NCI-H1930 (cell line): ENCODE results near the gene LFNG.
A peak's percentile ranks its signal among the peaks of the same experiment; 100 is the strongest.

ENCODE experiments used
- DNase-seq, 2 experiments: peaks; one replicate each; lab custom pipeline; 2025; lab: John Stamatoyannopoulos, UW

Gene LFNG

DNA sequence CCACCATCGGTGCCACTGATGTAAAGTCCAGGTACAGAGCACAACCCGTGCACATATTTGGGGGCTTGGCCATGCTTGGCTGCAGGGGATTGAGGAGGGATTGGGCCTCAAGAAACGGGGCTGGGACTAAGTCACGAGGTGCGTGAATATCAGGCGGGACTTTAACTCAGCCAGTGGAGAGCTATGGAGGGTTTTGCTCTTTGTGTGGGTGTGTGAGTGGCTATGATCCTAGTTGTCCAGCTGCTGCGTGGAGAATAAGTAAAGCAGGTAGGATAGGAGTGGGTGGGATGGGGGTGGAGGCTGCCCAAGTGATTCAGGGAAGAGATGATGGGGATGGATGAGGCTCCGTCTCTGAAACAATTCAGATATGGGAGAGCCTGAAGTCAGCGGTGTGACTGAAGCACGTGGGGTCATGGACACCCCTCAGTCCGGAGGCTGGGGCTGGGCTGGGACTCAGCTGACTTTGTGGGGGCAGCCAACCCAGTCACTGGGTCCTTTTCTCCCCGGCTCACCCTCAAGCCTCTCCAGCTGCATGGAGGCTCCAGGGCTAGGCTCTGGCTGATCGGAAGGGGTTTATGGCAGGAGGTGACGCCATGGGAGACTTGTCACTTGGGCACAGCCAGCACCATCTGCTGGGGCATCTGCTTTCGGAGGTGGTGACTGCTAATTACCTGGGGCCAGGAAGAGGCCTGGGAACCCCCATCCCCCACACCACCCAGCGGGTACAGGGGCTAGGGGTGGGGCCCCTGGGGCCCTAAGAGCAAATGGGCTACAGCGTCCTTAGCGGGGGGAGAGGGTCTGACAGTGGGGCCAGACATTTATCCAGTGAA, 1.7 kb upstream of the LFNG start:
- DNase-seq: no peak

DNA sequence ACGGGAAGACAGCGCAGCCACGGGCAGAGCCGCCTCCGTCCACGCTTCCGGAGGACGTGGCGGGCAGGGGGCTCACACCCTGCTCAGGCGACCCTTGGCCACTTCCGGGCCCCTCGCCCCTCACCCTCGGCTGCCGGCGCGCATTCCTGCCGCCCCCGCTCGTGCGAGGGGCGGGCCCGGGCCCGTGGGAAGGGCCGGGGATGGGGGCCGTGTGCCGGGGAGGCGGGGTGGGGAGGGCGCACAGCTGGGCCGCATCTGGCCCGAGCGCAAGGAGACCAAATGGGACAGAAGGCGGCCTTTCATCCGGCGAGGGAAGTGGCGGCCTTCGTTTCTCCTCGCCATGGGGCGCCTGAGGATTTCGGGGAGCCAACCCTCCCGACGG, 846 bp upstream of the LFNG start:
- DNase-seq: no peak

- DNase-seq: no peak
Measured at GRCh38 chr7:2520131-2520760, 672 bp downstream of the LFNG start.

GRCh38 chr7:2520761-2521290, 1.3 kb downstream of the LFNG start:
- no peak for DNase-seq

- no peak for DNase-seq
Measured at GRCh38 chr7:2521341-2521745, 1.8 kb downstream of the LFNG start.

DNA sequence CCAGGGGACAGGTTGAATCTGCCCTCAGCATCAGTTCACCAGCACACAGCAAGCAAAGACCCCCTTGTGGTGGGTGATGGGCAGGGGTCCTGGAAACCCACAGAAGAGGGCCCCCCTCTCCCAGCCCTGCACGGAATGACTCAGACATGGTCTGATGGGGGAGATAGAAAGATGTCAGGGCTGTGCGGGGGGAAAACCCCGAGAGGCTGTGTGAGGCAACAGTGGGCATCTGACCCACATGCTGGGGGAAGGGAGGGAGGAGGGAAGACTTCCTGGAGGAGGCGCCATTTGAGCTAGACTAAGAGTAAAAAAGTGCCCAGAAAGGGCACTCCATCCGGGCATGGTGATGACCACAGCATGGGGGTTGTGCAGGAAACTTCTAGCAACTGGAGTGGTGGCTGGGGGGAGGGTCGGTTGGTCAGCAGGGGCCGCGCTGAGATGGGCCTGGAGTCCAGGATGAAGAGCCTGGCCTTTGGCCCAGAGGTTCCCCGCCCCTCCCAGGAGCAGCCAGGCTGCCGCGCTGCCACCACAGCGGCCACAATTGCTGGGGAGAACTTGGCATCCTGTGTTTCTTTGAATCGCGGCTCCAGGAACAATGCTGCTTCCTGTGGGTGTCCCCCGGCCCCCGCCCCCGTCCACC, 2.5 kb downstream of the LFNG start:
- DNase-seq: no peak

GRCh38 chr7:2522780-2523433, 3.3 kb downstream of the LFNG start:
- no peak for DNase-seq

DNA sequence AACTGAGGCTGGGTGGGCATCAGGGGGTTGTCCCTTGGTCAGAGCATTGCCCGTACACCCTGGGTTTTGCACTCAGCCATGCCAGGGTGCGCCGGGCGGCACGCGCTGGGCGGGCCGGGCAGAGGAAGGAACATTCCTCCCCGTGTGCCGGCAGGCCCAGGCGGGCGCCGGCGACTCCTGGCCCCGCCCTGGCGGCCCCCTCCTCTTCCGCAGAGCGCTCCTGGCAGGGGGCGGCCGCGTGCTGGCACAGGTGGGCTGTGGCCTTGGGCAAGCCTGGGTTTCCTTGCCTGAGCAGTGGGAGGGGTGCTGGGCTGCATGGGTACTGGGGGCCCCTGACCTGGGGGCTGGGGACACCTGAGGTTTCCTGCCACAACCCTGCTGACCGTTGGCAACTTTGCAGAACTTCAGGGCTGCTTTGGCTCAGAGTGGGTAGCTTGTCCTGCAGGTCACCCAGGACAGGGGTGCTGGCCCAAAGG, 3.9 kb downstream of the LFNG start:
- DNase-seq: no peak

GRCh38 chr7:2523941-2524807, 4.6 kb downstream of the LFNG start:
- peak; percentile 14 to 20 for DNase-seq

- DNase-seq: no peak
Measured at GRCh38 chr7:2524808-2525657, 5.5 kb downstream of the LFNG start.

DNA sequence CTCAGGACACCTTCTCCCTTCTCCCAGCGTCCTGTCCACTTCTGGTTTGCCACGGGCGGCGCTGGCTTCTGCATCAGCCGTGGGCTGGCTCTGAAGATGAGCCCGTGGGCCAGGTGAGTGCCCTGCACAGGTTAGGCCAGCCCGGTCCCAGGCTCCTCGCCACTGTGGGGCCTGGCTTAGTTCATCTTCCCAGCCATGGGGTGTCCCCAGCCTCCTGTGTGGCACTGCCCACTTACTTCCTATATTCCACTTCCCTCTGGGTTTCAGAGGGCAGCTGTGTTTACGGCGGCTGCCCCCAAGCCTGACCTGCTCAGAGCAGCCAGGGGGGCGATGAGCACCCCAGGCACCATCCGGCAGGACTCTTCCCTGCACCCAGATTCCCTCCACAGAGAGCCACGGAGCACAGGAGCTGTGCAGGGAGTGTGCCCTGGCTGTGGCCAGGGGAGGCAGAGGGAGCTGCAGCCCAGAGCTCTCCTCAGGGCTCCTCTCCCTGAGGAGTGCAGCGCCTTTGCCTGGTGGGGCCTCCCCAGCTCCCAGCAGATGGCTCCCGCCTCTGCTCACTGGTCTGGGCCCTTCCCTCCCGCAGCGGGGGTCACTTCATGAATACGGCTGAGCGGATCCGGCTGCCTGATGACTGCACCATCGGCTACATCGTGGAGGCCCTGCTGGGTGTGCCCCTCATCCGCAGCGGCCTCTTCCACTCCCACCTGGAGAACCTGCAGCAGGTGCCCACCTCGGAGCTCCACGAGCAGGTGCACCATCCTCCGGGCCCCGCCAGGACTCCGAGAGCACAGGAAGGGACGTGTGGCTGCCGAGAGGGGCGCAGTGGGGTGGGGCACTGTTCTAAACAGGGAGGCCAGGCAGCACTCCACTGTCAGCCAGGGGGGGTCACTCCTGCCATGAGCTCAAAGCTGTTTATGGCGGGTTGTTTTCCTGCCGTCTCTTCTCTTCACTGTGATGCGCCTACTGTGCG, 6.4 kb downstream of the LFNG start:
- no peak for DNase-seq

DNA sequence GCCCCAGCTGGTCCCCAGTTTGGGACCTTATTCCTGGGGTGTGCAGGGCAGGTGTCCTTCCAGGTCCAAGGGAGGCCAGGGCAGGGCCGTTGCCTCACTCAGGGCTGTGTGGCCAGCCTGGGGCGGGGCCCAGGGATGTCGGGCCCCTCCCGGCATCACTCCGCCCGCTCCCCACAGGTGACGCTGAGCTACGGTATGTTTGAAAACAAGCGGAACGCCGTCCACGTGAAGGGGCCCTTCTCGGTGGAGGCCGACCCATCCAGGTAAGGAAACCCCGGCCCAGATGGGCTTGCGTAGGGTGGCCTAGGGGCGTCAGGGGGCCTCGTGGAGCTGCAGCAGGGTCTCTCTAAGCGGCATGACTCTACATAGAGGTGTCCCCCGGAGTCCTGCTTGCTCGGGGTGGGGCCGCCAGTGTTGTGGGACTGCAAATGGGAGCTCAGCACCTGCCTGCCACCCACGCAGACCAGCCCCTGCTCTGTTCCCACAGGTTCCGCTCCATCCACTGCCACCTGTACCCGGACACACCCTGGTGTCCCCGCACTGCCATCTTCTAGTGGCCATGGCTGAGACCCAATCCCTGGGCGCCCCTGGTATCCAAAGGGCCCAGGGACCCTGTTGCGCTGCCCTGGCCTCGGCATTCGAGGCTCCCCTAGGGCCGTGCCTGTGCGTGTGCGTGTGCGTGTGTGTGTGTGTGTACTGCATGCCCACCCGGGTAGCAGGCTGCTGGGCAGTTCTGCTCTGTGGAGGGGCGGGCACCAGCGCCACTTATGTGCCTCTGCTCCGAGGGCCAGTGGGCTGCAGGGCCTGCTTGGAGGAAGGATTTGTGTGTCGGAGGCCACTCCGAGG, 7.3 kb downstream of the LFNG start:
- DNase-seq: no peak

DNA sequence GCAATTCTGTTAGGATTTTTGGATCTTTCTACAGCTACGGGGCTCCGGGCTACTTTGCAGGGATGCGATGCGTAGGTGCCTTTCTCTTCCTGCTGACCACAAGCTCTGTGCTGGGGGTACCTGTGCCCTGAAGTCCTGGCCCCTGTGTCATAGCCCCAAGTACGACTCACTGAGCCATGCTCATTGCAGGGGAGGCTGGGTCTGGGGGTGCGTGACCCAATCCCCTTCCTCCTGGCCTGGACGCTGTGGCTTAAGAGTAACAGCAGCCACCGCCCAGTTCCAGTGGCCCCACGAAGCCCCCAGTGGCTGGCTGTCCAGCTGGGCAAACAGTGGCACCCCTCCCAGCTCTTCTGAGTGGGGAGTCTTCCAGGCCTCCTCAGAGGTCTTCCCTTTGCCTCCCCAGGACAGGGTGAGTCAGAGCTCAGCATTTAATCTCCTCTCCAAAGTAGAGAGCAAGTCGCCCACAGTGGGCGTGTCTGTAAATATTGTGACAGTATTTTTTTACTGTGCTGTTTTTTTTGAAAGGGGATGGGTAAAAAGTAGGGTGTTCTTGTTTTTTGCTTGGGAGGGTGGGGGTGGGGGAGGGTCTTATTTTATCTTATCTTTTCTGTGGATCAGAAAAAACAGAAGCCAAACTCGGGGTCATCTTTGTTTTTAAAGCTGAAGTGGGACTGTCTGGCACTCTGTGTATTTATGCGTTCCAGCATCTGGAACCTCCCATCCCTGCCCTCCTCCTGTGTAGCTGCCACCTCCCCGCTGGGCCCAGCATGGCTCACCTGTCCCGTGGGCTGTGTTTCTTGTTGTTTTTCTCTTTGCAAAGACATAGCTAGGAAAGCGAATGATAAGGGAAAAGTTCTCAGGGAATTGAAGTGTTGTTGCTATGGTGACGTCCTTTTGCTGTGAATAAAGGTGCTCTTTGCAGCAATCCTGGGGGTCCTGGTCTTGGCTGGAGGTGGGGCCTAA, 8.2 kb downstream of the LFNG start:
- DNase-seq: no peak

DNA sequence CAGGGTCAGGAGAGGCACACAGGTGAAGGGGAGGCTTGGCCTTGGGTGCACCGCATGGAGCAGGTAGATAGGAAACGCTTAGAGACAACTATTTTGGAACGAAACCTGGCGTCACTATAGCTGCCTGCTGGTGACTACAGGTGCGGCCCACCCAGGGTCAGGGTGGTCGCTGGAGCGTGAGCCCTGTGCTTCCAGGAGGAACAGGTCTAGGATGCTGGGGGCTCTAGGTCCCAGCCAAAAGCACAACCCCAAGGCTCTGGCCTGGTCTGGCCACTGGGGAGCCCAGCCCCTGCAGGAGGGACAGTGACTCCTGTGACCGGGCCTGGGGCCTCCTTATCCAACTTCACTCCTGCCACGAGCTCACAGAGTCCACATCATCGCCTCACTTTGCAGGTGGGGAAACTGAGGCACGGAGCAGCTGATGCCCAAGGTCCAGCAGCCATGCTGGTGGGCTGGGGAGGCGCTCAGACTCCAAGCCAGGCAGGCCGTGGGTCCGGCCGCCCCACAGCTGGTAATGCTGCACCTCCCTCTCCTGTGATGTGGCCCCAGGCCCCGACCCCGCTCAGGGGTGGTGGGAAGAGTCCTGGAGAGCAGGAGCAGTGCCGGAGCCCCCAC, 9.0 kb downstream of the LFNG start:
- no peak for DNase-seq

- DNase-seq: no peak
Measured at GRCh38 chr7:2529161-2530070, 9.8 kb downstream of the LFNG start.
